Muscle of back (tissue), 11 donors: ENCODE results near the gene EMX1. TPM values are rescaled to one million over a fixed set of nuclear protein-coding genes. Genes with fewer than 3 reads are reported as not detected.
"Not testable (repeated sequence)": the region's sequence is repeated elsewhere in the genome, so short reads cannot be mapped to it uniquely, and the experiment has no call there.

Experiments
- DNase-seq, 3 donors: peaks; one replicate each; pipeline versions ENCODE4 v3.0.0 to v3.0.0-alpha.2; 2013
- polyA plus RNA-seq, 10 donors: library from polyadenylated mRNA; unstranded; fragments of 120-200 nt; gene quantifications; one replicate each; pipeline ENCODE4 v1.2.1, GENCODE V29; 2013; ENCODE audit not compliant: insufficient read length in 10 of 10

EMX1 gene
- polyA plus RNA-seq, 10 donors, result 0.20 to 0.27 TPM; not detected in 8

- DNase-seq, result no peak
These were observed 18.8 kb upstream of the EMX1 start for GRCh38 chr2:72898585-72898906.

- no peak for DNase-seq
These were observed 17.0 kb upstream of the EMX1 start for GRCh38 chr2:72900191-72900825.

DNA sequence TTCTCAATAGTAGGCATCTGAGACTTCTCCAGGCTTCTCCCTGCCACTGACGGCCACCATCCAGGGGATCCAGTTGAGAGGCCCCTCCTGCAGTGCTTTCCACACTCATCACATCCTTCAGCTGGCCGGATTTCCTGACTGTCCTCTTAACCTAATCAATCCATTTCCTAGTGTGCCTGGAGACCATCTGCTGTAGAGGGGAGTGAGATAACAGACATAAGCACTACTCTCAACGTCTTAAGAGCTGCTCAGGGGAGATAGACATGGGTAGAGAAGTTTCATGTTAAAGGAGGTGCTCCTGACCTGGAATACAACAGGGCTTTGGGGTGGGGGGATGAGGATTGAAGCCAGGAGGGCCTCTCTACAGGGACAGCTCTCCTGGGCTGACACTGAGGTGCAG lies 15.9 kb upstream of the EMX1 start:
- DNase-seq, result no peak

GRCh38 chr2:72907369-72907768 lies 9.9 kb upstream of the EMX1 start:
- not testable (repeated sequence) for DNase-seq

DNA sequence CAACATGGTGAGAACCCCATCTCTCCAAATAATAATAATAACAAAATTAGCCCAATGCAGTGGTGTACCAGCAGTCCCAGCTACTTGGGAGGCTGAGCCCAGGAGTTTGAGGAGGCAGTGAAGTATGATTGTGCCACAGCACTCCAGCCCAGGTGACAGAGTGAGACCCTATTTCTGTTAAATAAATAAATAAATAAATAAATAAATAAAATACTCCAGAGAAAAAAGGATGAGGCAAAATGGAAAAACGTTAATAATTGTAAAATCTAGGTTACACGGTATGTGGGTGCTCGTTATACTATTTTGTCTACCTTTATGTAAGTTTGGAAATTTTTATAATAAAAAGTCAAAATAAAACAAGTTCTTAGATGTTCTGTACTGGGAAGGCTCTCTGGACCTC lies 8.6 kb upstream of the EMX1 start:
- no peak for DNase-seq

DNA sequence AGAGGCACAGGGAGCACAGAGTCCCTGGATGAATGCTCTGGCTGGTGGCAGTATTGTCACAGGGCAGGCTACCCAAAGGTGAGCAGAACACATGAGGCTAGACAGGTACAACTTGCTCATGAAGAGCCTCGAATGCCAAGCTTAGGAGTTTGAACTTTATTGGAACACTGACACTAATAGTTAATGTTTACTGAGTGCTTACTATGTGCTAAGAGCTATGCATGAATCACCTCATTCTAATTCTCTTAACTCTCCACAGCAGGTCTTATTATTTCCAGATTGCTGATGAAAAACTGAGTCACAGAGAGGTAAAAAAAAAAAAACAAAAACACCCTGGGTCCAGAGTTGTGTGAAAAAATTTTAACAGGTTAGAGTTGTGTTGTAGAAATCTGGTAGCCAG lies 6.1 kb upstream of the EMX1 start:
- no peak for DNase-seq

- no peak for DNase-seq
These were observed 3.7 kb upstream of the EMX1 start for GRCh38 chr2:72913486-72914205.

GRCh38 chr2:72914206-72914559 lies 3.1 kb upstream of the EMX1 start:
- DNase-seq, result no peak

DNA sequence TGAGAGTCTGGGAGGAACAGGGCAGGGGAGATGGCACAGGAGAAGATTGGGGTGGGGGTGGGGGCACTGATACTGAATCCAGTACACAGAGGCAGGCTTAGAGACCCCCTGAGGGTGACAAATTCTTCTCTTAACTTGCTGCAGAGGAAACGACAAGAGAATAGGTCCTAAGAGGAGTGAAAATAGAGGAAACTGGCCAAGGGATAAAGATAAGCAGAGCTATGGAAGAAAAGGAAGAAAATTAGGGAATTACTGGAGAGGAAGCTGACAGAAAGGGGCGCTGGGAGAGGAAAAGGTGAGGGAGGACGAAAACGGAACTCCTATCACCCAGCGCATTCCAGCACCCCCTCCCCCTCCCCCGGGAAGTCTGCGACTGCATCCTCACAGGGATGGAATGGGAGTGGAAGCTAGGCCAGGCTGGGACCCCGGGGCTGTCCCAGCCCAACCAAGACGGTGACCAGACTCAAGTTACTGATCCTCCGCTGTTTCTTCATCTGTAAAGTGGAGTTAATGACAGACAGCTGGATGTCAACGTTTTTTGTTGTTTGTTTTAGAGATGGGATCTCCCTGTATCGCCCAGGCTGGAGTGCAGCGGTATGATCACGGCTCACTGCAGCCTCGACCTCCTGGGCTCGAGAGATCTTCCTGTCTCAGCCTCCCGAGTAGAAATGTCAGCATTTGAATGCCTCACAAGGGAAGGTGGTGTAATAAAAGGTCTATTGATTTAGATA lies 2.6 kb upstream of the EMX1 start:
- no peak for DNase-seq

GRCh38 chr2:72915320-72915906 lies 1.9 kb upstream of the EMX1 start:
- DNase-seq, result no peak

GRCh38 chr2:72915907-72916742 lies 1.2 kb upstream of the EMX1 start:
- DNase-seq, result peak in 2 of 3 donors; percentile 35 to 71

GRCh38 chr2:72916743-72917137 lies 579 bp upstream of the EMX1 start:
- no peak for DNase-seq

- DNase-seq, result peak in 1 of 3 donors; percentile 55
These were observed 696 bp downstream of the EMX1 start for GRCh38 chr2:72917877-72918553.

- DNase-seq, result peak in 1 of 3 donors; percentile 25
These were observed 2.3 kb downstream of the EMX1 start for GRCh38 chr2:72919414-72920317.

DNA sequence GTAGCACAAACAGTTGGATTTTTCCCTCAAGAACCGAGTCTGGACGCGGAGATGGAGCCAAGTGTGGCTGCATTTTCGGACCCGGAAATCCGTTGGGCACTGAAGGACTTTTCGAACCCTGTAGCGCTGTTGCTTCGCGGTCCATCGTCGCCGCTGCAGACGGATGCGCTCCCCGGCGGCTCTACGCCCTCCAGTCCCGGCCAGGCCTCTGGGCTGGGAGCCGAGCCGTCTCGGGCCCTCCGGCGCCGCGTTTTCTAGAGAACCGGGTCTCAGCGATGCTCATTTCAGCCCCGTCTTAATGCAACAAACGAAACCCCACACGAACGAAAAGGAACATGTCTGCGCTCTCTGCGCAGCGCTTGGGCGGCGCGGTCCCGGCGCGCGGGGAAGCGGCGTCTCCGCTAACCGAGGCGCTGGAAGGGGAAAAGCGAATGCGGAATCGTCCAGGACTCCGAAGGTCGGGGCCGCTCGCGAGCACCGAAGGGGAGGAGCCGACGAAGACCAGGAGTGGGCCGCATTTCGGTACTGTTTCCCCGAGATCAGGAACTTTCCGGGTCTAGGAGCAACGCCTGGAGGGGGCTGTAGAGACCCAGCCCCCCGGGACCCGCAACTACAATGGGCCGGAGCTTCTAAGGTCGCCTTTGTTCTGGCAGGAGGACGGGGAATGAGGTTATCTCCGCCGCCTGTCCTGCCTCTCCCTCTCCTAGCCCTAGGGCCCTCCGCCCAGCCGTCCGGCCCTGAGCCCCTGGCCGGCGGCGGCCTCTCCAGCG lies 3.2 kb downstream of the EMX1 start:
- peak in 2 of 3 donors; percentile 46 to 81 for DNase-seq

DNA sequence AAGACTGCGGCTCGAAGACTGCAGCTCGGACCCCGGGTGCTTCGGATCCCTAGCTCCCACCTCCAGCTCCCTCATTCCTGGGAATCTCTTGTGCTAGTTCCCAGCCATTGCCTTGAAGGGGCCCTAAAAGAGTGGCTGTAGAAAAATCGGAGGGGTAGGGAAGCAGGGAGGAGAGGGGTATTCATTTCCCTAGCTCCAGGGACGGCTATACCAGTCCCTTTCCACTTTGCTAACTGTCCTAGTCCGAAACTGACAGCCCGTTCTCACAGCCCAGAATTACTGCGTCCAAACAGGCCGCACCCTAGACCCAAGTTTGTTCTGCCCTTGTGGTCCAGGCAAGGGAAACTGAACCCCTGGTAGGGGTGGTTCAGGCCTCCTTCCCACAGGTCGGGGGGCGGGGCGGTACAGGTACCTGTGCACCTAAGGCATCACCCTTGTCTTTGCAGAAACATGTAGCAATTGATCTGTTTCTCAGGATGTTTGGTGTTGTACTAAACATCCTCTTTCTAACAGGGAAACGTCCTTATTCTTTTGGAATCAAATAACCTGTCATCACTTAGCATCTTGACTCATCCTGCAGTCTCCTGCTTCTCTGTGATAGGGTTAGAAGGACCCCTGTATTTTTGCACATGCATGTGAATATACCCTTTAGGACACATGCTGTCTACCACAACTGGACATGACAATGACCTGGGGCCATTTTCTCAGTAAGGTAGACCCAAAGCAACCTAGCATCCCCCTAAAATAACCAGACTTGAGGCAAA lies 4.0 kb downstream of the EMX1 start:
- no peak for DNase-seq

- no peak for DNase-seq
These were observed 4.5 kb downstream of the EMX1 start for GRCh38 chr2:72921853-72922252.

DNA sequence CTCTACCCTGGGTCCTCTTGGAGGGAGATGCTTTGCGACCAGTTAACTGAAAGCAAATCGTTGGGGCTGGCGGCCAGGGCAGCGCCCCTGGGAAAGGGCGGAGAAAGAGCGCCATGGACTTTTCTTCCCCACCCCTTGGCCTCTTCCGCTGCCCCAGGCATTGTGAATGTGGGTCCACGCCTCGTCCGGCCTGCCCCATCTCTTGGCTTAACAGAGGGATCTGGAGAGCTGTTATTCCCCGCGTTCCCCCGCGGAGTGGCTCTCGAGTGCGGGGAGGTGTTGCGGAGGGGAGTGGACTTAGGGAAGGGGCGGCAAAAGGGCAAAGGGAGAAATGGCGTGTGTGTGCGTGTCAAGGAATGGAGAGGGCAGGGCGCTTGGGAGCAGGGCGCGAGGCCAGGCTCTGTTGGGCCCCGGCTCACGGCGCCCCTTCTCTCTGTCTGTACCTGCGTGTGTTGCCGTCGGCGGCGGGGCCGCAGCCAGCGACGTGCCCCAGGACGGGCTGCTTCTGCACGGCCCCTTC lies 6.6 kb downstream of the EMX1 start:
- peak in 1 of 3 donors; percentile 17 for DNase-seq
